HuH-7 (cell line): ENCODE data around the gene WDR93.
"Not testable (repeated sequence)": the region's sequence is repeated elsewhere in the genome, so short reads cannot be mapped to it uniquely, and the experiment has no call there.

Source experiments
- DNase-seq: peaks from one replicate; pipeline ENCODE4 v3.0.0; 2011; ENCODE audit warnings: low spot score

Gene WDR93

GRCh38 chr15:89772932-89773583 is 82.4 kb downstream of the WDR93 start:
- peak; percentile 83 for DNase-seq

DNA sequence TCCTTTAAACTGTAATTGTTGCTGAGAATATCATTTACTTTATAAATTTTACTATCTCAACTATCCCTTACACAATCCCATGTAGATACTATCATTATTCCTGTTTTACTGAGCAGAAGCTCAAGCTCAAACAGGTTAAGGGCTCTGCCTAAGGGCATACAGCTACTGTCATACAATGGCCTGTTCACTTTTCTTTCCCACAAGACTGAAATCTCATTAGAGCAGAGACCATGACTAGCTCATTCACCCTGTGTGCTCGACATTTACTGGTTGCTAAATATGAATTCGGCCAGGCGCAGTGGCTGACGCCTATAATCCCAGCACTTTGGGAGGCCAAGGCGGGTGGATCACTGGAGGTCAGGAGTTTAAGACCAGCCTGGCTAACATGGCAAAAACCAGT is 83.9 kb downstream of the WDR93 start:
- no peak for DNase-seq

DNA sequence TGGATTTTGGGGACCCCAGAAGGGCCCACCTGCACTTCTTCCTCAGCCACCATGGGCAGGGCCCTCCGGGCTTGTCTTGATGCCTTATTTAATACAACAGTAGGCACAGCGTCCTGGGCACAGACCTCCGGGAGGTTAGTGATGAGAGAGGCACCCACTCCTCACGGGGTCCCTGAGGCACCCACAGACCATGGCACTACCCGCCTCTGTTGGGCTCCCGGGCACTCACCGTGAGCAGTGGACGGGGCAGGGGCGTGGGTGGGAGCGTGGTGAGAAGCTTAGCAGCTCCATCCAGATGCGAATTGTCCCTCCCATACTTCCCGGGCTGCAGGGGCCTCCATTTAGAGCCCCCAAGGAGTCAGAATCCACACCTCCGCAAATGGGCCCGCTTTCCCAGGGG is 85.2 kb downstream of the WDR93 start:
- DNase-seq, result no peak

- peak; percentile 88 for DNase-seq
Measured at GRCh38 chr15:89776274-89777072, 85.9 kb downstream of the WDR93 start, which contains the start of gene MESP2. MESP2 (plus strand) TSS chr15:89776332; CDS start chr15:89776358, 26 bp downstream.

DNA sequence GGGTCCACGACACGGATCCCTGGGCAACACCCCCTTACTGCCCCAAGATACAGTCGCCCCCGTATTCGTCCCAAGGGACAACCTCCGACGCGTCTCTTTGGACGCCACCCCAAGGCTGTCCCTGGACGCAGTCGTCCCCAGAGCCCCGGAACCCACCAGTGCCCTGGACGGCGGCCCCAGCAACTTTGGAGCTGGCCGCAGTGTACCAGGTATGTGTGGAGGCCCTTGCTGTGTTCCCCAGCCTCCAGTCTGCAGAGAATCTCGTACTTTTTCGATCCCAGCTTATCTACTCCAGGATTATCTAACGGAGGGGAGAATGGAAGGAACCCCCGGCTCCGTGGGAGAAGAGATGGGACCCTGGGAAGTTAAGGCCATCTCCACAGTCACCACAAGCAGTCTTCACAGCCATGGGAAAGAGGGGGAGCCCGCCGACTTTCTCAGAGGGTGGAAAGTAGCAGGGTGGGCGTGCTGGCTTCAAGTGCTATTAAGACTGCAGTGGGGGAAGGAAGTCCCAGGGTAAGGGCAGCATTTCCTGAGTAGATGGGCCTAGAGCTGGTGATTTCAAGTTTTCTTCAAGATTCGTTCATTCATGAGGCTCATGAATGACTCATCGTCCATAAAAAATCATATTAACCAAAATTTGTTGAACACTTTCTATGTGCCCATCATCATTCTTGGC is 86.6 kb downstream of the WDR93 start:
- no peak for DNase-seq

- DNase-seq, result no peak
Measured at GRCh38 chr15:89777782-89778380, 87.3 kb downstream of the WDR93 start.

DNA sequence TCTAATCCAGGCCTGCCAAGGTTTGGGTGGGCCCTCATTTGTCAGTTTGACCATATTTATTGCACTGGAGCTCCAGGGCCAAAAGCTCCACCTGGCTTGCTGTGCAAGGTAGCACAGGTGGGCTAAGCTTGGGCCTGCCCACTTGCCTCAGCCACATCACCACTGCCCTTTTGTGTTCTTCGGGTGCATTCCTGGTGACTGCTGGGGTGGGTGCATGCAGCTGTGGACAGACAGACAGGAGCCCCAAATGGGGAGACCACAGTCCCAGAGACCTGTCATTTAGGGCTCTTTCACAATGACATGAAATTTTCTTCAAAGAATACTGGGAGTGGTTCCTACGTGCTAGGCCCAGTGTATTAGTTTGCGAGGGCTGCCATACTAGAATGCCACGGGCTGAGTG is 88.2 kb downstream of the WDR93 start:
- DNase-seq, result no peak

GRCh38 chr15:89780601-89781000 is 90.0 kb downstream of the WDR93 start:
- DNase-seq, result no peak

DNA sequence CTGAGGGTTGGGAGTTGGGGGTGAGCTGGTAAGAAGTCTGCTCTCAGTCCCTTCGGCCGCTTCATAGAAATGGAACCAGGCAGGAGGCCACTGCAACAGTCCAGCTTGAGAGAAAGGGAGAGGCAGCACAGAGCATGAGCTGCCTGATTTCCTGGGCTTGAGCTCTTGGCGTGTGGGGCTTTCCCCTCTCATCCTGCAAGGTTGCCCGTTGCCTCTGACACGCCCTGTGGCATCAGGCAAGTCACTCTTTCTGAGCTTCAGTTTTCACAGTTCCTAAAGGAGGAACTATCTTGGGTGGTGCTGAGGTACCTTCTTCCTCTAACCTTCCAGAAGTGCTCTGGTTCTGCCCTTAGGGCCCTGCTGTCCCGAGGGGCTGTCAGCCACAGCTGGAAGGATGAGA is 90.4 kb downstream of the WDR93 start:
- no peak for DNase-seq

DNA sequence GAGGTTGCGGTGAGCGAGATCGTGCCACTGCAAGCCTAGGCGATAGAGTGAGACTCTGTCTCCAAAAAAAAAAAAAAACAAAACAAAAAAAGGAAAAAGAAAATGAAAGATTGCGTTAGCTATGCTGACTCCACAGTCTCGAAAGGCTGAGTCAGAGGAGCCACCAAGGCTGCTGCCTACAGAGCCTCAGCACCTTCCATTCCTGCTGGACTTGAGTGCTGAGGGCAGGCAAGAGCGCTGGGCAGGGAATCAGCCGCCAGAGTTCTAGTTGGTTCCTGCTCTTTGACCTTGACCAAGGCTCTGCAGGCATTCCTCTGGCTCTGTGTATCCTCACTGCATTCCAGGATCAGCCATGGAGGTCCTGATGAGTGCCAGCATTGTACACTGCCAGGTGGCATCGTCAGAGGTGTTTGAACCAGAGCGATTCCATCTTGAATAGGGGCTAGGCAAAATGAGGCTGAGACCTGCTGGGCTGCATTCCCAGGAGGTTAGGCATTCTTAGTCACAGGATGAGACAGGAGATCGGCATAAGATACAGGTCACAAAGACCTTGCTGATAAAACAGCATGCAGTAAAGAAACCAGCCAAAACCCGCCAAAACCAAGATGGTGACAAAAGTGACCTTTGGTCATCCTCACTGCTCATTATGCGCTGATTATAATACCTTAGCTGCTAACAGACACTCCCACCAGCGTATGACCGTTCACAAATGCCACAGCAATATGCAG is 91.4 kb downstream of the WDR93 start:
- no peak for DNase-seq

- not testable (repeated sequence) for DNase-seq
Measured at GRCh38 chr15:89782619-89782950, 92.0 kb downstream of the WDR93 start.

DNA sequence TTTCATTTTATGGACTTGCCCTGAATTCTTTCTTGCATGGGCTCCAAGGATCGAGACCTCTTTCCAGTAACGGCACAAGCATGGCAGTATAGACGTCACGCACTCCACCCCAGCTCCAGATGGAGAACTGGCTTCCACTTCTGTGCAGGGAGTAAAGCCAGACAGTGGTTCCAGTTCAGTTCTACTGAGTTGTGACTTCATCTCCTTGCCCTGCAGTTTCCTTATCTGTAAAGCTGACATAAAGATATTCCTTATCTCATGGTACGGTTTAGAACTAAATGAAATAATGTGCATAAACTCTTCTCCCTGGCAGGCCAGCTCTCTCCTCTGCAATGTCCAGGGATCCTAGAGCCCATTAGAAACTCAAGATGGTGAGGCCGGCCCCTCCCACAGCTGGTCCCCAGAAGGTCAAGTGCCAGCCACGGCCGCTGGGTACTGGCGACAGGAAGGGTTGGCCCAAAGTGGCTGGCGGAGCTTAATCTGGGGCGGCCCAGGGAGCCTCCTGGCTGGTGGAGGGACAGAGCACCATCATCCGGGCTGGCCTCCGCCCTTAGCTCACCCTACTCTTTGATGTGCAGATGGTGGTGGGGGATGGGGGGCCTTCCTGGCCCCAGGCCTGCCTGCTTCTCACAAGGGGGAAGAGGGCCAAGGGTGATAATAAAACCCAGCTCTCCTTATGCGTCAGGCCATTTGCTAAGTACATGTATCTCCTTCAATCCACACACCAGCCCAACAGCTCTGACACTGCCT is 92.7 kb downstream of the WDR93 start:
- DNase-seq, result no peak

- no peak for DNase-seq
Measured at GRCh38 chr15:89783861-89784685, 93.5 kb downstream of the WDR93 start.

GRCh38 chr15:89784686-89784960 is 94.0 kb downstream of the WDR93 start:
- no peak for DNase-seq

GRCh38 chr15:89785064-89785773 is 94.6 kb downstream of the WDR93 start:
- DNase-seq, result peak; percentile 99

- no peak for DNase-seq
Measured at GRCh38 chr15:89785774-89786140, 95.1 kb downstream of the WDR93 start.

DNA sequence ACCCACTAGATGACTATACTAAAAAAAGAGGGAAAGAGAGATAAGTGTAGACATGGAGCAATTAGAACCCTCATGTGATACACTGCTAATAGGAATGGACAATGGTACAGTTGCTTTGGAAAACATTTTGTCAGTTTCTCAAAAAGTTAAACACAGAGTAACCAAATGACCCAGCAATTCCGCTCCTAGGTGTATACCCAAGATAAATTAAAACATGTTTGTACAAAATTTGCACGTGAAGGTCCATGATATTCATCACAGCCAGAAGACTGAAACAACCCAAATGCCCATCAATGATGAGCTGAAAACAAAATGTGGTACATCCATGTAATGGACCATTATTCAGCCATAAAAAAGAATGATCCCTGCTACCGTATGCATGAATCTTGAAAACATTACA is 97.3 kb downstream of the WDR93 start:
- no peak for DNase-seq

DNA sequence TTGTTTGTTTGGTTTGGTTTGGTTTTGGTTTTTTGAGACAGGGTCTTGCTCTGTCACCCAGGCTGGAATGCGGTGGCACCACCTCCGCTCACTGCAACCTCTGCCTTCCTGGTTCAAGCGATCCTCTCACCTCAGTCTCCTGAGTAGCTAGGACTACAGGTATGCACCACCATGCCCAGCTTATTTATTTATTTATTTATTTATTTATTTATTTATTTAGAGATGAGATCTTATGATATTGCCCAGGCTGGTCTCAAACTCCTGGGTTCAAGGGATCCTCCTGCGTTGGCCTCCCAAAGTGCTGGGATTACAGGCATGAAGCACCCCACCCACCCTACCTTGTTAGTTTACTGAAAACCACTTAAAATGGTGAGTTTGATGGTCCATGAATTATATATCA is 98.0 kb downstream of the WDR93 start:
- not testable (repeated sequence) for DNase-seq

DNA sequence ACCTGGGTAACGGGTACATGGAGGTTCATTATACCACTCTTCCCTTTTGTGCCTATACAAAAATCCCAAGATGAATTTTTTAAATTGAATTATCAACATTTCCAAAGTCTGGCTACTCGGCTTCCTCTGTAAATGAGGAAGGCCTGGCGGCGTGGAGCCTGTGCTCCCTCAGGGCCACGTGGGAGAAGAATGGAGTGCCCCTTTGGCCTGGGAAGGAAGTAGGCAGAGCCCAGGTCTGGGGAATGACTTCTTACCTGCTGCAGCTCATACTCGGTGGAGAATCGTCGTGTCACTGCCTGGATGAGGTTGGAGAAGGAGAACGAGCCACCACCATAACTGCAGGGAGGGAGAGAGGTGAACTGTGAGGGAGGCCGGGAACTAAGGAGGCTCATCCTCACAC is 99.6 kb downstream of the WDR93 start:
- DNase-seq, result no peak

DNA sequence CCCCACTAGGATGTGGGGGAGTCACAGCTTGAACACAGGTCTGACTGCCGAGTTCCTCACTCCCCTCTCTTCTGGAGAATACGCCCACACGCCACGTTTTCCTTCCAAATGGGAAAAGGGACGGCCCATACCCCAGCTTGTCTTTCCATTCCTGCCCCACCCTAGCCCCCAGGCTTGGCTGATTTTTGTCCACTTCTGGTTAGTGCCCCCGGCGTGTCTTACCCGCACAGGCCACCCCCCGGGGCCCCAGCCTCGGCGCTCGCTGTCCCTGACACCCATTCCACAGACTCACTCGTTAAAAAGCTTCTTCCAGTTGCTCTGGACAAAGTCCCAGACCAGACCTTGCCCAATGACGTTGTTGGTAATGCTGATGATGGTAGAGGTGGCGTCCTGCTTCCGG is 100.0 kb downstream of the WDR93 start:
- no peak for DNase-seq
